Caco-2 (cell line): ENCODE data around the gene GPR65. TPM values are rescaled to one million over a fixed set of nuclear protein-coding genes. Genes with fewer than 3 reads are reported as not detected.

Source experiments
- BruUV-seq: library from RNA; stranded (reverse); fragments of 400-500 nt; replicated peaks from 2 replicates; lab custom pipeline; 2021; lab: Mats Ljungman, UMichigan
- CTCF ChIA-PET: fragments of 300-600 bp; sonication (Branson Sonifier 250); formaldehyde crosslinking; loops from one replicate; lab custom pipeline; 2022; ENCODE audit warnings: antibody characterized with exemption; lab: Charles Lee
- POLR2A ChIA-PET: fragments of 300-600 bp; sonication (Branson Sonifier 250); formaldehyde crosslinking; loops from one replicate; lab custom pipeline; 2022; ENCODE audit warnings: antibody characterized with exemption; lab: Charles Lee
- DNase-seq, 2 experiments: peaks; one replicate each; pipeline versions ENCODE4 v3.0.0 to v3.0.0-alpha.2; 2020 to 2022
- H3K27me3 ChIP-seq: replicated peaks from 2 replicates; pipeline ENCODE4 v1.6.0; 2011; ENCODE audit warnings: low read length; ENCODE audit not compliant: control insufficient read depth, insufficient read depth
- H3K36me3 ChIP-seq: 2 replicates; pipeline ENCODE4 v1.5.1; 2011; ENCODE audit warnings: low read length; ENCODE audit not compliant: control insufficient read depth, insufficient read depth
- H3K4me1 ChIP-seq: fragments of 250-450 bp; sonication (Bioruptor Pico); 2 replicates; pipeline ENCODE4 v1.5.1; 2020; ENCODE audit warnings: mild to moderate bottlenecking
- H3K4me3 ChIP-seq: 2 replicates; pipeline ENCODE4 v1.5.1; 2011; ENCODE audit warnings: low read depth, mild to moderate bottlenecking, control low read depth, low read length
- H3K9me3 ChIP-seq: fragments of 250-450 bp; sonication (Bioruptor Pico); 2 replicates; pipeline ENCODE4 v1.5.1; 2020; ENCODE audit warnings: mild to moderate bottlenecking, moderate library complexity
- H3K27ac Mint-ChIP-seq: one replicate; pipeline ENCODE4 v1.8.0; 2022; ENCODE audit warnings: mixed read lengths; ENCODE audit not compliant: unreplicated experiment
- H3K27me3 Mint-ChIP-seq: one replicate; pipeline ENCODE4 v1.8.0; 2022; ENCODE audit warnings: mixed read lengths; ENCODE audit not compliant: insufficient read depth, unreplicated experiment
- H3K36me3 Mint-ChIP-seq: one replicate; pipeline ENCODE4 v1.8.0; 2022; ENCODE audit warnings: mild to moderate bottlenecking, mixed read lengths; ENCODE audit not compliant: insufficient read depth, unreplicated experiment
- H3K4me1 Mint-ChIP-seq: one replicate; pipeline ENCODE4 v1.8.0; 2022; ENCODE audit warnings: low read depth, mixed read lengths; ENCODE audit not compliant: unreplicated experiment
- H3K4me3 Mint-ChIP-seq: one replicate; pipeline ENCODE4 v1.8.0; 2022; ENCODE audit warnings: mild to moderate bottlenecking, moderate library complexity, mixed read lengths; ENCODE audit not compliant: unreplicated experiment
- H3K9me3 Mint-ChIP-seq: one replicate; pipeline ENCODE4 v1.8.0; 2022; ENCODE audit warnings: mixed read lengths; ENCODE audit not compliant: unreplicated experiment
- intact Hi-C: fragments of 100-400 bp; cut with micrococcal nuclease; formaldehyde crosslinking; loops from one replicate; pipeline ENCODE4 v1.10.0; 2022; ENCODE audit not compliant: unreplicated experiment
- total RNA-seq: library from RNA; stranded (reverse); gene quantifications from 2 replicates; pipeline ENCODE4 v1.2.3, GENCODE V29; 2022
- TF ChIP-seq, protein P1 (sequence below), 2 experiments: fragments of 200-600 bp in 1 of 2; IDR thresholded peaks; 1 replicate in 1 of 2; 2 replicates in 1 of 2; pipeline versions ENCODE4 v1.5.1 to v1.8.0; 2011 to 2022; ENCODE audit warnings: antibody characterized with exemption in 1 of 2, control low read depth in 1 of 2, inconsistent platforms in 1 of 2, low read depth in 1 of 2, low read length in 1 of 2, mild to moderate bottlenecking in 1 of 2, moderate library complexity in 1 of 2; ENCODE audit not compliant: insufficient read depth in 1 of 2, severe bottlenecking in 1 of 2, unreplicated experiment in 1 of 2

GPR65 gene
- total RNA-seq, 1 experiment from 2014 or later = not detected

- TF ChIP-seq, protein P1, sequence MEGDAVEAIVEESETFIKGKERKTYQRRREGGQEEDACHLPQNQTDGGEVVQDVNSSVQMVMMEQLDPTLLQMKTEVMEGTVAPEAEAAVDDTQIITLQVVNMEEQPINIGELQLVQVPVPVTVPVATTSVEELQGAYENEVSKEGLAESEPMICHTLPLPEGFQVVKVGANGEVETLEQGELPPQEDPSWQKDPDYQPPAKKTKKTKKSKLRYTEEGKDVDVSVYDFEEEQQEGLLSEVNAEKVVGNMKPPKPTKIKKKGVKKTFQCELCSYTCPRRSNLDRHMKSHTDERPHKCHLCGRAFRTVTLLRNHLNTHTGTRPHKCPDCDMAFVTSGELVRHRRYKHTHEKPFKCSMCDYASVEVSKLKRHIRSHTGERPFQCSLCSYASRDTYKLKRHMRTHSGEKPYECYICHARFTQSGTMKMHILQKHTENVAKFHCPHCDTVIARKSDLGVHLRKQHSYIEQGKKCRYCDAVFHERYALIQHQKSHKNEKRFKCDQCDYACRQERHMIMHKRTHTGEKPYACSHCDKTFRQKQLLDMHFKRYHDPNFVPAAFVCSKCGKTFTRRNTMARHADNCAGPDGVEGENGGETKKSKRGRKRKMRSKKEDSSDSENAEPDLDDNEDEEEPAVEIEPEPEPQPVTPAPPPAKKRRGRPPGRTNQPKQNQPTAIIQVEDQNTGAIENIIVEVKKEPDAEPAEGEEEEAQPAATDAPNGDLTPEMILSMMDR (IDR thresholded peaks at IDR 0.05; ENCODE audit: insufficient read depth in 1 of 2, low read depth in 1 of 2, low read length in 1 of 2, severe bottlenecking in 1 of 2, unreplicated experiment in 1 of 2) = no peak
- Histone ChIP-seq H3K4me1 (peaks cover 20% of the 10 kb centered on the region), H3K27me3 (no peaks in the 10 kb centered on the region), H3K4me3 (no peak overlapping the region), H3K36me3 (no peaks in the 10 kb centered on the region), H3K9me3 (no peaks in the 10 kb centered on the region)
- ChIA-PET POLR2A (no interaction called here), CTCF (no interaction called here)
- BruUV-seq = no TSS peak
- intact Hi-C loops = no loop called here
- Mint-ChIP-seq H3K27ac (no peak overlapping the region), H3K4me3 (no peak overlapping the region), H3K36me3 (no peaks in the 10 kb centered on the region), H3K4me1 (peaks cover 12% of the 10 kb centered on the region), H3K27me3 (no peaks in the 10 kb centered on the region), H3K9me3 (peaks cover 10% of the 10 kb centered on the region)
- no peak for DNase-seq
Observed at GRCh38 chr14:88048351-88048750, 43.4 kb downstream of the GPR65 start.

DNA sequence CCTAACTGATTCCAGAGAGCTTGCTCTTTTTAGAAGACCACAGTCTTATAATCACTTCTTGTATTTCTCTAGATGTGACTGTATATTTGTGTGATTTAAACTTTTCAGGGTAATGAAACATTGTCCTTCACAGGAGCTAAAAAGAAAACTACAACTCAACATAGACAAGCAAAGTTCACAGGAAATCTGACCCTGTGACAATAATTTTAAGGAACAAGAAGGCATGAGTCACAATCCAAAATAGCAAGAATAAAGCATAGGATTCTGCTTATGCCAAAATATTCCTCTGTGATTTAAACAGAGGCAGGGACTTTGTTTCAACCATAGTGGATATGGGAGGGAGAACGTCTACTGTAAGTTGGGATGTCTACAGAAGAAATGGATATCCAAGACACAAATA, 44.3 kb downstream of the GPR65 start:
- Histone ChIP-seq H3K27me3 (no peaks in the 10 kb centered on the region), H3K4me3 (no peak overlapping the region), H3K4me1 (peaks cover 12% of the 10 kb centered on the region), H3K36me3 (no peaks in the 10 kb centered on the region), H3K9me3 (no peaks in the 10 kb centered on the region)
- no peaks in the 10 kb centered on the region for H3K36me3 Mint-ChIP-seq
- ChIA-PET POLR2A (no interaction called here), CTCF (no interaction called here)
- intact Hi-C loops = no loop called here
- peaks cover 8% of the 10 kb centered on the region for H3K4me1 Mint-ChIP-seq
- TF ChIP-seq, protein P1 (IDR thresholded peaks at IDR 0.05; ENCODE audit: insufficient read depth in 1 of 2, low read depth in 1 of 2, low read length in 1 of 2, severe bottlenecking in 1 of 2, unreplicated experiment in 1 of 2) = no peak
- H3K27ac Mint-ChIP-seq = no peak overlapping the region
- BruUV-seq = no TSS peak
- peaks cover 12% of the 10 kb centered on the region for H3K9me3 Mint-ChIP-seq
- H3K4me3 Mint-ChIP-seq = no peak overlapping the region
- no peaks in the 10 kb centered on the region for H3K27me3 Mint-ChIP-seq
- DNase-seq = no peak

DNA sequence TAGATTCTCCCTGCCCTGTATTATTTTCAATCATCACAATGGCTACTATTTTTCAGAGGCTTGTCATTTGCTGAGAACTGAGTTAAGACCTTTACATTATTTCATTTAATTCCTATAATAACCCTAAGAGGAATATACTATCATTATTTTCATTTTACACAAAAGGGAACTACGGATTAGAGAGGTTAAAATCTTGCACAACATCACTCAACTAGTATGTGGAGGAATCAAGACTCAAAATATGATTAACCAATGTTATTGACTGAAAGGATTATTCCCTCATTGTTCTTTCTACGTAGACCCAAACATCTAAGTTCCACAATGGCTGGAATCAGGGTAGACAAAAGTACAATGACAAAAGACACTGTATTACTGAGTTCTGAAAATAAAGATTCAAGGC, 45.0 kb downstream of the GPR65 start:
- no peaks in the 10 kb centered on the region for H3K27me3 ChIP-seq
- Mint-ChIP-seq H3K36me3 (no peaks in the 10 kb centered on the region), H3K9me3 (peaks cover 19% of the 10 kb centered on the region), H3K4me3 (no peak overlapping the region), H3K27me3 (no peaks in the 10 kb centered on the region), H3K27ac (no peak overlapping the region), H3K4me1 (peaks cover 6% of the 10 kb centered on the region)
- no peak for DNase-seq
- H3K4me1 ChIP-seq = peaks cover 5% of the 10 kb centered on the region
- no TSS peak for BruUV-seq
- H3K9me3 ChIP-seq = no peaks in the 10 kb centered on the region
- H3K36me3 ChIP-seq = no peaks in the 10 kb centered on the region
- TF ChIP-seq, protein P1 (IDR thresholded peaks at IDR 0.05; ENCODE audit: insufficient read depth in 1 of 2, low read depth in 1 of 2, low read length in 1 of 2, severe bottlenecking in 1 of 2, unreplicated experiment in 1 of 2) = no peak
- ChIA-PET POLR2A (no interaction called here), CTCF (no interaction called here)
- no peak overlapping the region for H3K4me3 ChIP-seq
- intact Hi-C loops = no loop called here
